HUES48 (cell line): ENCODE measurements around the gene RTN4.

Experiments
- H3K27ac ChIP-seq: one replicate; pipeline ENCODE4 v1.7.0; 2013; ENCODE audit warnings: low read depth, low read length, inconsistent platforms
- H3K27me3 ChIP-seq: 2 replicates; pipeline ENCODE4 v1.6.1; 2013; ENCODE audit warnings: mild to moderate bottlenecking, low read length; ENCODE audit not compliant: control insufficient read depth, insufficient read depth
- H3K36me3 ChIP-seq: 2 replicates; pipeline ENCODE4 v1.6.1; 2013; ENCODE audit warnings: low read length; ENCODE audit not compliant: control insufficient read depth, insufficient read depth
- H3K4me1 ChIP-seq: 2 replicates; pipeline ENCODE4 v1.6.1; 2013; ENCODE audit warnings: mild to moderate bottlenecking, low read length; ENCODE audit not compliant: control insufficient read depth, insufficient read depth
- H3K4me3 ChIP-seq: 2 replicates; pipeline ENCODE4 v1.5.1; 2013; ENCODE audit warnings: mild to moderate bottlenecking, low read depth, low read length
- H3K9ac ChIP-seq: 2 replicates; pipeline ENCODE4 v1.6.1; 2013; ENCODE audit warnings: mild to moderate bottlenecking, low read depth, low read length, moderate library complexity
- H3K9me3 ChIP-seq: 2 replicates; pipeline ENCODE4 v1.6.1; 2013; ENCODE audit warnings: low read length; ENCODE audit not compliant: control insufficient read depth, insufficient read depth

RTN4 gene

GRCh38 chr2:54958717-54959371, 91.4 kb downstream of the RTN4 start:
- H3K27me3 ChIP-seq, result no peaks in the 10 kb centered on the region
- H3K36me3 ChIP-seq, result no peaks in the 10 kb centered on the region
- peaks cover 14% of the 10 kb centered on the region for H3K4me1 ChIP-seq
- H3K27ac ChIP-seq, result no peak overlapping the region
- no peak overlapping the region for H3K4me3 ChIP-seq
- no peak overlapping the region for H3K9ac ChIP-seq
- H3K9me3 ChIP-seq, result no peaks in the 10 kb centered on the region

GRCh38 chr2:54957321-54957999, 92.8 kb downstream of the RTN4 start:
- peaks cover 14% of the 10 kb centered on the region for H3K4me1 ChIP-seq
- H3K36me3 ChIP-seq, result no peaks in the 10 kb centered on the region
- no peaks in the 10 kb centered on the region for H3K9me3 ChIP-seq
- H3K27ac ChIP-seq, result no peak overlapping the region
- H3K4me3 ChIP-seq, result no peak overlapping the region
- H3K27me3 ChIP-seq, result no peaks in the 10 kb centered on the region
- no peak overlapping the region for H3K9ac ChIP-seq

GRCh38 chr2:54956111-54956627, 94.1 kb downstream of the RTN4 start:
- H3K4me1 ChIP-seq, result peaks cover 14% of the 10 kb centered on the region
- H3K36me3 ChIP-seq, result no peaks in the 10 kb centered on the region
- H3K27me3 ChIP-seq, result no peaks in the 10 kb centered on the region
- H3K27ac ChIP-seq, result no peak overlapping the region
- no peak overlapping the region for H3K4me3 ChIP-seq
- H3K9ac ChIP-seq, result no peak overlapping the region
- no peaks in the 10 kb centered on the region for H3K9me3 ChIP-seq

GRCh38 chr2:54955358-54956110, 94.7 kb downstream of the RTN4 start:
- Histone ChIP-seq H3K27ac (no peak overlapping the region), H3K4me3 (no peak overlapping the region), H3K4me1 (peaks cover 14% of the 10 kb centered on the region), H3K9me3 (no peaks in the 10 kb centered on the region), H3K36me3 (no peaks in the 10 kb centered on the region), H3K27me3 (no peaks in the 10 kb centered on the region), H3K9ac (no peak overlapping the region)

GRCh38 chr2:54954705-54955357, 95.4 kb downstream of the RTN4 start:
- no peaks in the 10 kb centered on the region for H3K36me3 ChIP-seq
- H3K4me1 ChIP-seq, result peaks cover 14% of the 10 kb centered on the region
- no peaks in the 10 kb centered on the region for H3K27me3 ChIP-seq
- no peak overlapping the region for H3K27ac ChIP-seq
- no peaks in the 10 kb centered on the region for H3K9me3 ChIP-seq
- H3K9ac ChIP-seq, result no peak overlapping the region
- no peak overlapping the region for H3K4me3 ChIP-seq

GRCh38 chr2:54954158-54954557, 96.1 kb downstream of the RTN4 start:
- no peak overlapping the region for H3K9ac ChIP-seq
- no peaks in the 10 kb centered on the region for H3K9me3 ChIP-seq
- no peaks in the 10 kb centered on the region for H3K27me3 ChIP-seq
- peaks cover 14% of the 10 kb centered on the region for H3K4me1 ChIP-seq
- no peak overlapping the region for H3K4me3 ChIP-seq
- no peak overlapping the region for H3K27ac ChIP-seq
- no peaks in the 10 kb centered on the region for H3K36me3 ChIP-seq

GRCh38 chr2:54952978-54953456, 97.2 kb downstream of the RTN4 start:
- Histone ChIP-seq H3K27ac (no peak overlapping the region), H3K36me3 (no peaks in the 10 kb centered on the region), H3K4me1 (peaks cover 14% of the 10 kb centered on the region), H3K27me3 (no peaks in the 10 kb centered on the region), H3K9me3 (no peaks in the 10 kb centered on the region), H3K4me3 (no peak overlapping the region), H3K9ac (no peak overlapping the region)

- Histone ChIP-seq H3K27ac (no peak overlapping the region), H3K9me3 (no peaks in the 10 kb centered on the region), H3K9ac (no peak overlapping the region), H3K36me3 (no peaks in the 10 kb centered on the region), H3K4me3 (no peak overlapping the region), H3K4me1 (peaks cover 10% of the 10 kb centered on the region), H3K27me3 (no peaks in the 10 kb centered on the region)
Observed at GRCh38 chr2:54952425-54952824, 97.8 kb downstream of the RTN4 start.

- Histone ChIP-seq H3K36me3 (no peaks in the 10 kb centered on the region), H3K27me3 (no peaks in the 10 kb centered on the region), H3K9ac (no peak overlapping the region), H3K4me3 (no peak overlapping the region), H3K9me3 (no peaks in the 10 kb centered on the region), H3K27ac (no peak overlapping the region), H3K4me1 (no peaks in the 10 kb centered on the region)
Observed at GRCh38 chr2:54950811-54951210, 99.4 kb downstream of the RTN4 start.

- no peak overlapping the region for H3K27ac ChIP-seq
- no peaks in the 10 kb centered on the region for H3K4me1 ChIP-seq
- H3K9ac ChIP-seq, result no peak overlapping the region
- H3K9me3 ChIP-seq, result no peaks in the 10 kb centered on the region
- H3K27me3 ChIP-seq, result no peaks in the 10 kb centered on the region
- H3K4me3 ChIP-seq, result no peak overlapping the region
- H3K36me3 ChIP-seq, result no peaks in the 10 kb centered on the region
Observed at GRCh38 chr2:54949431-54949830, 100.8 kb downstream of the RTN4 start.
